Dermis blood vessel endothelial cell (primary cell): ENCODE measurements around the gene ONECUT3. TPM values are rescaled to one million over a fixed set of nuclear protein-coding genes. Genes with fewer than 3 reads are reported as not detected.
"Not testable (repeated sequence)": the region's sequence is repeated elsewhere in the genome, so short reads cannot be mapped to it uniquely, and the experiment has no call there.

Experiments
- DNase-seq: peaks from one replicate; pipeline ENCODE4 v3.0.0; 2010
- total RNA-seq: library from RNA; depleted of rRNA; stranded (reverse); fragments of >200 nt; gene quantifications from 2 replicates; pipeline ENCODE4 v1.2.3, GENCODE V29; 2014

The ONECUT3 gene
- total RNA-seq = not detected in 2 replicates

DNA sequence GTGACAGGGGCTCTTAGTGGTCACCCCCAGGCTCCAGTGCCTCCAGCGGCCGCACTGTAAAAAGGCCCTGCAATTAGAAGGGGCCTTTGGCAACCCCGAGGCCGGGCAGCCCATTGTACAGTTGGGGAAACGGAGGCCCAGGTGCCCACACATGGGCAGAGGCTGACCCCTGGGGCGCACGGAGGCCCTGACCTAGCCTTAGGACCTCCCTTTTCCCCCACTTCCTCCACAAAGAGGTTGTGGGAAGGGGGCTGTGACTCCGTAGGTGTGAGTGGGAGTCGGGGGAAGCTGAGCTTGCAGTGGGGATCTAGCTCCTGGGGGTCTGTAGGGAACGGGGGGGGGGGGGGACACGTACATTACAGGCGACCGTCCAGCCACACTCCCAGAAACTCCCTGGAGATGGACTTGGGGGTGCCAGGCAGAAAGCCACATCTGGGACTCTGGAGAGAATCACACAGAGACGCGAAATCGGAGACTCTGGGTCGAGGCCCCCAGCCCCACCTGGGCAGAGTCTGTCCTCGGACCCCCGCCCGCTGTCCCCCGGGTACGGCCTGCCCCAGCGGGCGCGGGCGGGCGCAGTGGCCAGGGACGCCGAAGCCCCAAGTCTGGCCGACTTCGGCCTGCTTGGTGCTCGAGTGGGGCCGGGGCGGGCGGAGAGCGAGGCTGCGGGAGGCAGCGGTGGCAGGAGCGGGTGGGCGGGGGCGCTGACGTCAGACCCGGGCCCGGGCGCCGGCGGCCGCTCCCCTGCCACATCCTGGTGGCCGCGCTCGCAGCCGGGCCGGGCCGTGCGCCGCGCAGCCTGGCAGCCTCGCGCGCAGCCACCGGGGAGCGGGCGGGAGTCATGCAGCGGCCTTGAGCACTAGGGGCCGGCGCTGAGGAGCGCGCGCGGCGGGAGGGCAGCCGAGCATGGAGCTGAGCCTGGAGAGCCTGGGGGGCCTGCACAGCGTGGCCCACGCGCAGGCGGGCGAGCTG, at the start of gene ONECUT3:
TSS of gene ONECUT3 (plus strand) at position 750 of the 972 bp plus-strand sequence. CDS start at position 907, 157 bp downstream.
- no peak for DNase-seq

DNA sequence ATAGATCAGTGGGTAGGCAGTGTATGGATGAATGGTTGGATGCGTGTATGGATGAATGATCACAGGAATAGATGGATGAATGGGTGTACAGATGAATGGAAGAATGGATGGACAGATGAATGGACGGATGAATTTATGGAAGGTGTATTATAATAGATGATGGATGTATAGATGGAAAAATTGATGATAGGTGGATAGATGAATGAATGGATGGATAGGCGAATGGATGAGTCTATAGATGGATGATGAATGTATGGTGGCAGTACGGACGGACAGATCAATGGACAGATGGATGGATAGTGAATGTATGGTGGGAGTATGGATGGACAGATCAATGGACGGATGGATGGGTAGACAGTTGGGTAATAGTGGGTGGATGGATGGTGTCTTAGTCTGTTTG, 49.0 kb upstream of the ONECUT3 start:
- no peak for DNase-seq

DNA sequence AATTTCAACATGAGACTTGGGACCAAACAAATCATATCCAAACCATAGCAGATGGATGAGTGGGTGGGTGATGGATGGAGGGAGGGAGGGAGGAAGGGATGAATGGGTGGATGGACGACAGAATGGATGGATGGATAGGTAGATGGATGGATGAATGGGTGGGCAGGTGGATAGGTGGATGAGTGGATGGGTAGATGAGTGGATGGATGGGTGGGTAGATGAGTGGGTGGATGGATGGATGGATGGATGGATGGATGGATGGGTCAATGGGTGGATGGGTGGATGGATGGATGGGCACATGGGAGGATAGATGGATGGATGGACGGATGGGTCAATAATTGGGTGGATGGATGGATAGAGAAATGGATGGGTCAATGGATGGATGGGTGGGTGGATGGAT, 47.9 kb upstream of the ONECUT3 start:
- no peak for DNase-seq

DNA sequence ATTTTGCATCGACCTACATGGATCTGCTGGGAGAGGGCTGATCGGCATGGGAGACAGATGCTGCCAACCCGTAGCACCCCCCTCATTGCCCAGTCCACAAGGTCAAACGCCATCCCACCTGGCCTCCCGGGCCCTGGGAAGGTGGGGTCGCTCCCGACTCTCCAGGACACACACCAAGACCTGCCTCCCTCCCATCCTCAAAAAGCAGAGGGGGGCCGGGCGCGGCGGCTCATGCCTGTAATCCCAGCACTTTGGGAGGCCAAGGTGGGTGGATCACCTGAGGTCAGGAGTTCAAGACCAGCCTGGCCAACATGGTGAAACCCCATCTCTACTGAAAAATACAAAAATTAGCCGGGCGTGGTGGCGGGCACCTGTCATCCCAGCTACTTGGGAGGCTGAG, 46.7 kb upstream of the ONECUT3 start:
- DNase-seq = not testable (repeated sequence)

DNA sequence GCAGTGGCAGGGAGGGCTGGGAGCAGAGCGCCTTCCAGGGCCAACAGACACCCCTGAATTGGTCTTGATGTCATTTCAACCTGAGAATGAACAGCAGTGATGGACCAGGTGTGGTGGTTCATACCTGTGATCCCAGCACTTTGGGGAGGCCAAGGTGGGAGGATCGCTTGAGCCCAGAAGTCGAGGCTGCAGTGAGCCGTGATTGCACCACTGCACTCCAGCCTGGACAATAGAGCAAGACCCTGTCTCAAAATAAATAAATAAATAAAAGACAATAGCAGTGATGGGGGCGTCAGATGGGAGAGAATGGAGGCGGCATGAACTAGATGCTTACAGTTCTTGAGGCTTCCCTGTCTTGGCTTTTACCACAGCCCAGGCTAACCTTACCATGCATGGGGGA, 46.1 kb upstream of the ONECUT3 start:
- DNase-seq = no peak

DNA sequence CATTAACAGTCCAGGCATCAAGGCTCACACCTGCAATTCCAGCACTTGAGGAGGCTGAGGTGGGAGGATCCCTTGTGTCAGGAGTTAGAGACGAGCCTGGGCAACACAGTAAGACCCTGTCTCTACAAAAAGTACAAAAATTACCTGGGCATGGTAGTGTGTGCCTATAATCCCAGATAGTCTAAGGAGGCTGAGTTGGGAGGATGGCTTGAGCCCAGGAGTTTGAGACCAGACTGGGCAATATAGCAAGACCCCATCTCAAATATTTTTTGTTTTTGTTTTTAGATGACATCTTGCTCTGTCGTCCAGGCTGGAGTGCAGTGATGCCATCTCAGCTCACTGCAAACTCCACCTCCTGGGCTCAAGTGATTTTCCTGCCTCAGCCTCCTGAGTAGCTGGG, 40.1 kb upstream of the ONECUT3 start:
- DNase-seq = no peak

DNA sequence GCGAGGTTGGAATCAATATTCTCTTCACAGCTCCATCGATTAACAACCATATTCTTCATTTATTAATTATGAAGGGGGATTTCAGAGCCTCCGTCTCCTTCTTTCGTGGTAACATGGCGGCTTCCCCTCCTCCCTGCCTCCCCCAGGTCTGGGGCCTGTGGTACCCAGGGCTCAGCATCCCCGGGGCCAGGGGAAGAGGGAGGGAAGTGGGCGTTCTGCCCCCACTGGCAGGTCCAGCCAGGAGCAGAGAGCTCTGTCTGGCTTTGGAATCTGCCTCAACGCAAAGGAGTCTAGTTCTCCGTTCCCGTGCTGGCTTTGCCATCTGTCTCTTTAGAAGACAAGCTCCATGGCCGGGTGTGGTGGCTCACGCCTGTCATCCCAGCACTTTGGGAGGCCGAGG, 37.8 kb upstream of the ONECUT3 start:
- no peak for DNase-seq

DNA sequence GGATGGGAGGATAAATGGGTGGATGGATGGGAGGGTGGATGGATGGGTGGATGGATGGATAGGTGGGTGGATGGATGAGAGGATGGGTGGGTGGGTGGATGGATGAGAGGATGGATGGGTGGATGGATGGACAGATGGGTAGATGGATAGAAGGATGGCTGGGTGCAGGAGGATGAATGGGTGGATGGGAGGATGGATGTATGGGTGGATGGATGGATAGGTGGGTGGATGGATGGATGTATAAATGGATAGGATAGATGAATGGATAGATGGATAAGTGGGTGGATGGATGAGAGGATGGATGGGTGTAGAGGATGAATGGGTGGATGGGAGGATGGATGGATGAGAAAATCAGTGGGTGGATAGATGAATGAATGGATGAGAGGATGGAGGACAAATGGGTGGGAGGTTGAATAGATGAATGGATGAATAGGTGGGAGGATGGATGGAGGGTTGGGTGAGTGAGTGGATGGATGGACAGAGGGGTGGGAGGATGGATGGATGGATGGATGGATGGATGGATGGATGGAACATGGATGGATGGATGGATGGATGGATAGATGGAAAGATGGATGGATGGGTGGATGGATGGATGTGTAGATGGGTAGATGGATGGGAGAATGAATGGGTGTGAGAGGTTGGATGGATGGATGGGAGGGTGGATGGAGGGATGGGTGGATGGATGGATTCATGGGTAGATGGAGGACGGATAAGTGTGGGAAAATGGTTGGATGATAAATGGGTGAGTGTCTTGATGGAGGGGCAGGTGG, 35.9 kb upstream of the ONECUT3 start:
- DNase-seq = no peak

DNA sequence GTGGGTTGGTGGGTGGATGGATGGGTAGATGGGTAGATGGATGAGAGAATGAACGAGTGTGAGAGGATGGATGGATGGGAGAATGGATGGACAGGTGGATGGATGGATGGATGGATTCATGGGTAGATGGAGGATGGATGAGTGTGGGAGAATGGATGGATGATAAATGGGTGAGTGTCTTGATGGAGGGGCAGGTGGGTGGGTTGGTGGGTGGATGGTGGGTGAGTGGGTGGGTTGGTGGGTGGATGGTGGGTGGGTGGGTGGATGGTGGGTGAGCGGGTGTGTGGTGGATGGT, 35.4 kb upstream of the ONECUT3 start:
- no peak for DNase-seq

DNA sequence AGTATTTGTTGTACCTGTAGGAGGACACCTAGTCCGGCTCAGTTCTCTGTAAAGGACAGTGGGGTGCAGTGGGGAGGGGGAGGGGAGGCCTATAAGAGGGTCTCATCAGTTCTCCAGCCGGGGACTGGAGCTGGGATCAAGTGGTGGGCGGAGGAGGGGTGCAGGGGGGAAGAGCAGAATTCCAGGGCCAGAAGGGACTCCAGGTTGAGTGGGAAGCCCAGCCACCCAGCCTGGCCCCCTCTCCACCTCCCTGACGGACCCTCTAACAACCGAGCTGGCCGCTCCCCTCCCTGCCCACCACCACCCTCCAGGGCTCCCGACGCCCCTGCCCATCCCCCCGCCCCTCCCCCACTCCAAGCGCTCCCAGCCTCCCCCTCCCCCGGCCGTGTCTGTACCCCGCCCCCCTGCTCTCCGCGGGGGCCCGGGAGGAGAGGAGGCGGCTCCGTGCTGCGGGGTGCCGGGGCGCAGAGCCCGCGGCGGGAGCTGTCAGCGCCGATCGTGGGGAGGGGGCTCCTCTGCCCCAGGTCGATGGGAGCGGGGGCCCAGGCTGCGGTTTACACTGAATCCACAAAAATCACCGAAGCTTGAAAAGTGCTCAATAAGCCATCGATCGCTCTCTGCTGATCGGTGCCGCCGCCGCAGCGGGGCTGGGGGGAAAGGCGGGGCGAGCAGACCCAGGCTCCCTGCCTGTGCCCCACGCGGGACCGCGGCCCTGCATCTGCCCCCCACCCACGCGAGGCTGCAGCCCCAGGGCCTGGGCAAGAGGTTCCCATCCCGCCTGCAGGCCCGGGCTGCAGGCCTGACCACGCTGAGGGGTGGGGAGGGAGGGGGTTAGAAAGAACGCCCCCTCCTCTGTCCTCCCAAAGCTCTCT, 34.6 kb upstream of the ONECUT3 start:
- no peak for DNase-seq

DNA sequence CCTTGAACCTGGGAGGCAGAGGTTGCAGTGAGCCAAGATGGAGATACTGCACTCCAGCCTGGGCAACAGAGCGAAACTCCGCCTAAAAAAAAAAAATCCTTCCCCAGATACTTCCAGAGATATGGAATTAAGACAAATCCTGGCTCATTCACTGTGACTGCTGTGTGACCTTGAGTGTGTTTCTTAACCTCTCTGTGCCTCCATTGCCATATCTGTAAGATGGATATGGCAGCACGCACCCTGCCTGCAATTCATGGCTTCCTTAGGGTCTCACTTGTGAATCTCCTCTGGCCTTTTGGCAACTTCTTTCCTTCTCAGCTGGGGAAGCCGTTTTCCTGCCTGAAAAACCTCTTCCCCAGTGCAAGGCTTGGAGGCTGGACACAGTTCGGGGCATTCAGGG, 33.8 kb upstream of the ONECUT3 start:
- no peak for DNase-seq

DNA sequence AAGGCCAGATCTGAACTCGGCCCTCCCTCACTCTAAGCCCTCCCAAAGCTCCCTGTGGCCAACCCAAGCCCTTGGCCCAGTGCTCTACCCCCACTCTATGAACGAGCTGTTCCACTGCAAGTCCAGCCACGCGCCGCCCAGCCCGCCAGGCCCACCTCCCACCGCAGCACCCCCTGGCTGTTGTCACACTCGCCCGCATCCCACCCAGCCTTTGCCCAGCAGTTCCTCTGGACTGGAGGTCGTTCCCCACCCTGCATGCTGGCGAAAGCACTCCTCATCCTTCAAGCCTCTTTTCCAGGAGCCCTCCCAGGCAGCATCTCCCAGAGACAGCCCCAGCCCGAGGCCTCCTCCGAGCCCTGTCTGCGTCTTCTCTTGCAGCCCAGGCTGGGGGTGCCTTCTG, 33.1 kb upstream of the ONECUT3 start:
- DNase-seq = no peak

DNA sequence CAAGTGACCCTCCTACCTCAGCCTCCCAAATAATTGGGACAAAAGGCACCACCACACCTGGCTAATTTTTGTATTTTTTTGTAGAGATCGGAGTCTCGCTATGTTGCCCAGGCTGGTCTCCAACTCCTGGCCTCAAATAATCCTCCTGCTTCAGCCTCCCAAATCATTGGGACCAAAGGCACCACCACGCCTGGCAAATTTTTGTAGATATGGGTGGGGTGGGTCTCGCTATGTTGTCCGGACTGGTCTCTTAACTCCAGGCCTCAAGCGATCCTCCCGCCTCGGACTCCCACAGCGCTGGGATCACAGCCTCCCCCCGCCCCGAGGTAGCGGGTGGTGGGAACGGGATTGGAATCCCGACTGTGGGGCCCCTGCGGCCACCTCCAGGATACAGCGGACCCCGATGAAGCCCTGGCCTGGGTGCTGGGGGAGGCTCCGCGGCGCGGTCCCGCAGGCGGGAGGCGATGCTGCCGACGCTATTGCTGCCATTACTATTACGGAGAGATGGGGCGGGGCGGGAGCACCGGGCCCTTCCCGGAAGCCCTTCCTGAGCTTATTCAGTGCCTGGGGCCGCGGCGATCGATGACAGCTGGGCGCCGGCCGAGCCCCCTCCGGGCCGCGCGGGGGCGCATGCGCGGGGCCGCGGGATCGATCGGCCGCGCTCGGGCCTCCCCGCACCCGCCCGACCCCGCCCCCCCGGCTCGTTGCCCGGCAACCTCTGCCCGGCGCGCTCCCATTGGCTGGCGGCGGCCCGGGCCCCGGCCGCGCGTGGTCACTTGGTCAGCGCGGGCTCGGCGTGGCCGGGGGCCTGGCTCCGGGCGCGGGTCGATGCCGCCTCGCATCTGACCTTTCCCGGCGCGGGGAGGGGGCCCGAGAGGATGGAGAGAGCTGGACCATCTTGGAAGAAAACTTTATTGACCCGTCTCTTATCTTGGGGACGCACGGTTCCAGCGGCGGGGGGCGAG, 27.9 kb upstream of the ONECUT3 start:
- DNase-seq = peak; percentile 63

DNA sequence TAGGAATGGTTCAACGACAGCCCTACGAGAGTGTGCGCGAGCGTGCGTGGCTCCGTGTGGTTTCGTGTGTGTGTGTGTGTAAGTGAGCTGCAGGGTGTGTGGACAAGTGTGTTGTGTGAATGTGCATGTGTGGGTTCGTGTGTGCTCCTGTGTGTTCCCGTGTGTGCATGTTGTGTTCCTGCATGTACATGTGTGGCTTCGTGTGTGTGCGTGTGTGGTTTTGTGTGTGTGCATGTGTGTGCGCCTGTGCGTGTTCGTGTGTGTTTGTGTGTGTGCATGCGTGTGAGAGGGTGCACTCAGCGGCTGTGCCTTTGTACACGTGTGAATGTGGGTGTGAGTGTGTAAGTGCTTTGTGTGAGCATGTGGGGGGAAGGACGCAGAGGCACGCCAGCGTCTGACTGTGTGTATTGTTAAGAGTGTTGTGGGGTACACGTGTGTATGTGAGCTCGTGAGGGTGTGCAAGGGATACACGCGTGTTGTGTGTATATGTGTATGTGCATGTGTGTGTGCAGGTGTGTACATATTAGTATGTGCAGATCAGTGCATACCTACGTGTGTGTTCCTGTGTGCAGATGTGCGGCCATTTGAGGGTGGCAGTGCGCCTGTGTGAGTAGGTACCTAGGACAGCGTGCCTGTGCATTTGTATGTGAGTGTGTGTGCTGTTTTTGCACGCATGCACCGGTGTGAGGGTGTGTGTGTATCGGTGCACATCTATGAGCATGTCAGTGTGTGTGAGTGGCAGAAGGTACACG, 24.3 kb upstream of the ONECUT3 start:
- no peak for DNase-seq

DNA sequence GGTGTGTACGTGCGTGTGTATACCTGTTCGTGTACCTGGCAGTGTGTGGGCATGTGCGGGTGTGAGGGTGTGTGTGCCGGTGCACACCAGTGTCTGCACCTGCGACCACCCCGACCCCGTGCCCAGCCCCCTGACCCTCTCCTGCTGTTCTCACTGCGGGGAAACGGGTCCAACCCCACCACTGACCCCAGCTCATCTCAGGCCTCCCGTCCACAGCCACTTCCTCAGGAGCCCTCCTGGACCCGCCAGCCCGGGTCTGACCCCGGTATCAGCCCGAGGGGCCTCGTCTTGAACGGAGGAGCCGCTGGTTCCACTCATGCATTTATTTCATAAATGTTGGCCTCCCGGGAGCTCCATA, 23.8 kb upstream of the ONECUT3 start:
- DNase-seq = no peak

DNA sequence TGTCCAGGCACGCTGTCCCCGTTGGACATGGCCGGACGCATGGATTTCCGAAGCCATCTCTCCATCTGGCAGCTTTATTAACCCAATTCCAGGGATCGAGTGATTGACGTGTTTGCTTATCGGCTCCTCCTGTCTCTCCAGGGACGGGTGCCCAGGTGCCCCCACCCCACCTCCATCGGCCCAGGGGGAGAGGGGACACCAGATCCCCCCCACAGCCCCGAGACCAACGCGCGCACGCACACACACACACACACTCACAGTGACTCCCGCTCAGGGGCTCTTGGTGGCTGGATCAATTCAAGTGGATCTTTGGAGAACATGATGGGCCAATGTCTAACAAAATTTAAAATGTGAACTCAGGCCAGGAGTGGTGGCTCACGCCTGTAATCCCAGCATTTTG, 23.1 kb upstream of the ONECUT3 start:
- no peak for DNase-seq

DNA sequence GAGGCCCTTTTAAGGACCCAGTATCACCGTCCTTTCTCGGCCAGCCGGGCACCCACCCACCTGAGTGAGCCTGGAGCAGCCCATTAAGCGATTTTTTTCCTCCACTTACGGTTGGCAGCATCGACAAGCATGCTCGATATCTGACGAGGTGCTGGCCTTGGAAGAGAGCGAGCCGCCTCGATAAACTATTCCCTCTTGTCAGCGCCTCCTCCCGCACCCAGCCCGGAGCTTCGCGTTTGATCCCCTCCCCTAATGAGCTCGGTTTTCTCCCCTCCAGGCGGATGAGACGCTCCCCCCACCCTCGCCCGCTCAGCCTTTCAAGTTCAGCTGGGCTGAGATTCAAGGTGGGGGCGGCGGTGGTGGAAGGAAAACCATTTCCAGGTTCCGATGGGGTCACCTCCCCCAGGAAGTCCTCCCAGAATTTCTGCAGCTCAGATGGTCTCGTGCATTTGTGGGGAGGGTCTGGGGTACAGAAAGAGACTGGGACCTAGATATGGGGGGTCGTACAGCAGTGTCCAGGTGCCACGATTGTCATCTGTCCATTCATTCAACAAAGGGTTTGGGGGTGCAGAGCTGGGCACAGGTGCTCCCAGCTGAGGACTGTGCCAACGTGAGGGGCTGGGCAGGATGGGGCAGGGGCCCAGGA, 18.9 kb upstream of the ONECUT3 start:
- DNase-seq = no peak

DNA sequence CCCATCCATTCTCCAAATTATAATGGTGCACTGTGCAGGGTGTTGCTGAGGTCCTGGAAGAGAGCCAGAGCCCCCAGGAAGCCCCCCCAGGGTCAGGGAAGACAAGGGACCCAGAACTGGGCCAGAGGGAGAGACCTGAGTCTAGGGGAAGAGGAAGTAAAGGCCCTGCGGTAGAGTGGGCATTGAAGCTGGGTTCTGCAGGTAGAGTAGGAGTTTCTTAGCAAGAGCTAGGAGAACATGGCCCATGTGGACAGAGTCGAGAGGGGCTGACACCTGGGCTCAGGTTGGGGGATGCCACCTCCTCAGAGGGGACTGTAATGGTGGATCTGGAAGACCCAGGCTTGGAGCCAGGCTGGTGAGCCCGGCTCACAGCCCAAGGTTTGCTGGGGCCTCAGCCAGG, 17.0 kb upstream of the ONECUT3 start:
- no peak for DNase-seq

DNA sequence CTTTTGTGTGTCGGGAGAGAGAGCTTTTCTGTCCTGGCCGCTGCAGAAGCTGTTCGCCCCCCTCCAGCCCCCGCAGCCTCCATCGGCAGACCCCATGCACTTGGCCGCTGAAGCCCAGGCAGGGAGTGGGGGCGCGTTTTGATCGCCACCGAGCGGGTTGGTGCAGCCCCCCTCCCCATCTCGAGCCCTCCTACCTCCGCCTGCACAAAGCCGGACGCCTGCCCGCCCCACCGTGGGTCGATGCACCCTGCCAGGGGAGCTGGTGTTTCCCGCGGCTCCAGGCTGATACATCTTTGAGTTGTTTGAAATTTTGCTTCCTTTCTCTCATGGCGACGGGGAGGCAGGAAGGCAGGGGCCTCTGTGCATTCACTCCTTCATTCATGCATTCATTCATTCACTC, 16.4 kb upstream of the ONECUT3 start:
- DNase-seq = no peak

DNA sequence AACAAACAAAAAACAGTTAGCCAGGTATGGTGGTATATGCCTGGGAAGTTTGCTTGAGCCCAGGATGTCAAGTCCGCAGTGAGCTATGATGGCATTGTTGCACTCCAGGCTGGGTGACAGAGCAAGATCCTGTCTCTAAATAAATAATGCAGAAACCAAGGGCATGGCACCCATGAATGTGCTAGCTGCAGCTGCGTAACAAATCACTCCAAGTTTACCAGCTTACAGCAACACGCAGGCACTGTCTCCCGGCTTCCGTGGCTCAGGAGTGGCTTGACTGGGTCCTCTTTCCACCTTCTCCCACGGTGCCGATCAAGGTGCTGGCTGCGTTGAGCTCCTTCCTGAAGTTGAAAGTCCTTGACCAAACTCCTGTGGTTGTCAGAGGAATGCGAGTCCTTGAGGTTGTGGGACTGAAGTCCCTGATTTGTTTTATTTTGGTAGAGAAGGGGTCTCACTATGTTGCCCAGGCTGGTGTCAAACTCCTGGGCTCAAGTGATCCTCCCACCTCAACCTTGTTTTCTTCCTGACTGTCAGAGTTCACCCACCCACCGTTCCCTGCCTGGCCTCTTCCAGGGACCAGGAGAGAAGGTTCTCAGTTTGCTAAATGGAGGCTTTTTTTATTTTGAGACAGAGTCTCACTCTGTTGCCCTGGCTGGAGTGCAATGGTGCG, 13.2 kb upstream of the ONECUT3 start:
- no peak for DNase-seq
